IMR-90 (cell line): ENCODE measurements around the gene PCCA. TPM values are rescaled to one million over a fixed set of nuclear protein-coding genes. Genes with fewer than 3 reads are reported as not detected.
A peak's percentile ranks its signal among the peaks of the same experiment; 100 is the strongest.

Source experiments
- ATAC-seq: fragments of 200-7000 bp; cut with Tn5 transposase; 2 replicates; pipeline ENCODE4 v1.9.1; 2020; ENCODE audit warnings: low read depth, mild to moderate bottlenecking, moderate library complexity
- BruUV-seq: library from RNA; stranded (reverse); fragments of 400-500 nt; replicated peaks from 2 replicates; lab custom pipeline; 2021; lab: Mats Ljungman, UMichigan
- CTCF ChIA-PET: fragments of 300-600 bp; formaldehyde crosslinking; extraction: SDS; loops from one replicate; lab custom pipeline; 2021; ENCODE audit warnings: antibody characterized with exemption; lab: Yijun Ruan, JAX
- POLR2A ChIA-PET: fragments of 300-600 bp; sonication (Branson Sonifier 250); formaldehyde crosslinking; loops from one replicate; lab custom pipeline; 2022; ENCODE audit warnings: antibody characterized with exemption; ENCODE audit not compliant: unreplicated experiment; lab: Charles Lee
- DNase-seq: peaks from one replicate; pipeline ENCODE4 v3.0.0; 2013
- H2AFZ ChIP-seq: replicated peaks from 2 replicates; pipeline ENCODE3; 2013; ENCODE audit warnings: low read length, mild to moderate bottlenecking; ENCODE audit not compliant: poor library complexity
- H2AK5ac ChIP-seq: 2 replicates; pipeline ENCODE4 v1.6.1; 2013; ENCODE audit warnings: low read depth, low read length, inconsistent platforms
- H2AK9ac ChIP-seq: replicated peaks from 2 replicates; pipeline ENCODE3; 2013; ENCODE audit warnings: mild to moderate bottlenecking, low read depth, low read length, moderate library complexity; ENCODE audit not compliant: poor library complexity
- H2BK120ac ChIP-seq: 2 replicates; pipeline ENCODE4 v1.6.1; 2013; ENCODE audit warnings: low read depth, low read length, inconsistent platforms
- H2BK15ac ChIP-seq: 3 replicates; pipeline ENCODE4 v1.6.1; 2013; ENCODE audit warnings: low read depth, low read length, inconsistent platforms
- H2BK20ac ChIP-seq: 2 replicates; pipeline ENCODE4 v1.6.1; 2013; ENCODE audit warnings: low read depth, mild to moderate bottlenecking, inconsistent platforms, low read length, moderate library complexity
- H2BK5ac ChIP-seq: 2 replicates; pipeline ENCODE4 v1.6.1; 2013; ENCODE audit warnings: mild to moderate bottlenecking, low read depth, low read length, inconsistent platforms; ENCODE audit not compliant: poor library complexity, severe bottlenecking
- H3K14ac ChIP-seq: replicated peaks from 2 replicates; pipeline ENCODE4 v1.6.1; 2013; ENCODE audit warnings: low read depth, low read length, inconsistent platforms
- H3K18ac ChIP-seq: 2 replicates; pipeline ENCODE4 v1.6.1; 2013; ENCODE audit warnings: low read depth, low read length, control low read depth
- H3K23ac ChIP-seq: 2 replicates; pipeline ENCODE4 v1.6.1; 2013; ENCODE audit warnings: low read depth, low read length, inconsistent platforms
- H3K27ac ChIP-seq: 2 replicates; pipeline ENCODE4 v1.5.1; 2013; ENCODE audit warnings: mild to moderate bottlenecking, control low read depth, low read length; ENCODE audit not compliant: insufficient read depth
- H3K27me3 ChIP-seq: 2 replicates; pipeline ENCODE4 v1.6.1; 2013; ENCODE audit warnings: low read length; ENCODE audit not compliant: control insufficient read depth, insufficient read depth
- H3K36me3 ChIP-seq: 2 replicates; pipeline ENCODE4 v1.6.1; 2013; ENCODE audit warnings: low read length, mixed read lengths; ENCODE audit not compliant: control insufficient read depth, insufficient read depth
- H3K4ac ChIP-seq: 2 replicates; pipeline ENCODE4 v1.6.1; 2013; ENCODE audit warnings: low read depth, low read length, inconsistent platforms
- H3K4me1 ChIP-seq: 2 replicates; pipeline ENCODE4 v1.6.1; 2013; ENCODE audit warnings: low read length, mixed read lengths; ENCODE audit not compliant: control insufficient read depth, insufficient read depth
- H3K4me2 ChIP-seq: 2 replicates; pipeline ENCODE4 v1.6.1; 2013; ENCODE audit warnings: low read depth, mild to moderate bottlenecking, control low read depth, low read length, moderate library complexity
- H3K4me3 ChIP-seq: 2 replicates; pipeline ENCODE4 v1.5.1; 2013; ENCODE audit warnings: low read depth, mild to moderate bottlenecking, control low read depth, low read length, moderate library complexity; ENCODE audit not compliant: insufficient read depth
- H3K56ac ChIP-seq: 2 replicates; pipeline ENCODE4 v1.6.1; 2013; ENCODE audit warnings: low read length, inconsistent platforms; ENCODE audit not compliant: insufficient read depth; ENCODE audit errors: extremely low read depth
- H3K79me1 ChIP-seq, 2 experiments: 2 replicates each; pipeline ENCODE4 v1.6.1; 2013; ENCODE audit warnings: low read length in 2 of 2, inconsistent platforms in 1 of 2, low read depth in 1 of 2
- H3K9ac ChIP-seq: 2 replicates; pipeline ENCODE4 v1.6.1; 2013; ENCODE audit warnings: low read depth, low read length, control low read depth
- H3K9me1 ChIP-seq: 2 replicates; pipeline ENCODE4 v1.6.1; 2013; ENCODE audit warnings: low read length, inconsistent platforms; ENCODE audit not compliant: insufficient read depth
- H3K9me3 ChIP-seq: 2 replicates; pipeline ENCODE4 v1.6.1; 2013; ENCODE audit warnings: low read length; ENCODE audit not compliant: control insufficient read depth, insufficient read depth
- H4K20me1 ChIP-seq: 2 replicates; pipeline ENCODE4 v1.6.1; 2013; ENCODE audit warnings: low read length, inconsistent platforms; ENCODE audit not compliant: insufficient read depth
- H4K5ac ChIP-seq: 2 replicates; pipeline ENCODE4 v1.6.1; 2013; ENCODE audit warnings: mild to moderate bottlenecking, low read depth, low read length, control low read depth
- H4K8ac ChIP-seq, 2 experiments: 2 replicates each; pipeline ENCODE4 v1.6.1; 2013; ENCODE audit warnings: low read depth in 2 of 2, low read length in 2 of 2, control low read depth in 1 of 2, inconsistent platforms in 1 of 2
- H4K91ac ChIP-seq: 2 replicates; pipeline ENCODE4 v1.6.1; 2013; ENCODE audit warnings: low read depth, low read length, inconsistent platforms; ENCODE audit not compliant: insufficient read depth
- BHLHE40 ChIP-seq: fragments of 150-350 bp; IDR thresholded peaks from 2 replicates; pipeline ENCODE4 v1.6.1; 2016; ENCODE audit warnings: mild to moderate bottlenecking, low read depth, low read length
- CEBPB ChIP-seq: IDR thresholded peaks from 2 replicates; pipeline ENCODE4 v1.6.1; 2012; ENCODE audit warnings: low read depth, low read length, improper control_type of control experiment
- CHD1 ChIP-seq: IDR thresholded peaks from 2 replicates; pipeline ENCODE4 v1.6.1; 2012; ENCODE audit warnings: low read depth, low read length, improper control_type of control experiment
- FOS ChIP-seq: fragments of 150-350 bp; IDR thresholded peaks from 2 replicates; pipeline ENCODE4 v1.6.1; 2016; ENCODE audit warnings: low read depth, low read length
- MAFK ChIP-seq: IDR thresholded peaks from 2 replicates; pipeline ENCODE4 v1.6.1; 2012; ENCODE audit warnings: low read depth, low read length, improper control_type of control experiment
- MAZ ChIP-seq: IDR thresholded peaks from 2 replicates; pipeline ENCODE4 v1.6.1; 2012; ENCODE audit warnings: low read depth, mild to moderate bottlenecking, low read length, improper control_type of control experiment, moderate library complexity, borderline replicate concordance
- MXI1 ChIP-seq: IDR thresholded peaks from 2 replicates; pipeline ENCODE4 v1.6.1; 2012; ENCODE audit warnings: low read depth, mild to moderate bottlenecking, low read length, moderate library complexity, borderline replicate concordance
- NFE2L2 ChIP-seq: fragments of 150-350 bp; IDR thresholded peaks from 2 replicates; pipeline ENCODE4 v1.6.1; 2016; ENCODE audit warnings: low read depth, mild to moderate bottlenecking, low read length
- POLR2A ChIP-seq: IDR thresholded peaks from 2 replicates; pipeline ENCODE4 v1.6.1; 2012; ENCODE audit warnings: mild to moderate bottlenecking, low read depth, low read length
- RAD21 ChIP-seq: IDR thresholded peaks from 2 replicates; pipeline ENCODE4 v1.6.1; 2012; ENCODE audit warnings: low read length, improper control_type of control experiment
- RCOR1 ChIP-seq: IDR thresholded peaks from 2 replicates; pipeline ENCODE4 v1.6.1; 2012; ENCODE audit warnings: mild to moderate bottlenecking, low read length, improper control_type of control experiment; ENCODE audit not compliant: insufficient replicate concordance
- RFX5 ChIP-seq: IDR thresholded peaks from 2 replicates; pipeline ENCODE4 v1.8.0; 2012; ENCODE audit warnings: low read depth, mild to moderate bottlenecking, low read length, moderate library complexity
- SMC3 ChIP-seq: fragments of 150-350 bp; IDR thresholded peaks from 2 replicates; pipeline ENCODE4 v1.6.1; 2016; ENCODE audit warnings: low read depth, mild to moderate bottlenecking, antibody characterized with exemption, low read length, moderate library complexity
- WGBS, 2 experiments: methylation state at CpG; one replicate each; pipeline versions ENCODE4 v1.1.5 to v1.1.7; 2013; ENCODE audit warnings: missing lambda C conversion rate in 2 of 2; ENCODE audit not compliant: insufficient read length in 1 of 2; ENCODE audit errors: extremely low coverage in 2 of 2; 5-methylcytosine and 5-hydroxymethylcytosine counted together
- dilution Hi-C: fragments of 300-500 bp; cut with HindIII; formaldehyde crosslinking; loops from one replicate; pipeline ENCODE4 v1.14.3; 2018; ENCODE audit warnings: low sequenced_read_pairs; ENCODE audit not compliant: unreplicated experiment
- in situ Hi-C: fragments of 300-500 bp; cut with MboI; formaldehyde crosslinking; loops from 3 replicates; pipeline ENCODE4 v1.14.3; 2019; ENCODE audit warnings: low sequenced_read_pairs, inconsistent platforms, mixed read lengths
- intact Hi-C: fragments of 100-400 bp; cut with micrococcal nuclease; formaldehyde crosslinking; loops from 2 replicates; pipeline ENCODE4 v1.10.0; 2022
- polyA plus RNA-seq, 3 experiments: library from polyadenylated mRNA; depleted of rRNA; stranded (reverse); fragments of >200 nt; gene quantifications; 2 replicates each; pipeline ENCODE4 v1.2.3, GENCODE V29; 2012; ENCODE audit warnings: low replicate concordance in 1 of 3
- total RNA-seq: library from RNA; depleted of rRNA; stranded (reverse); fragments of >200 nt; gene quantifications from 2 replicates; pipeline ENCODE4 v1.2.3, GENCODE V29; 2012
- TF ChIP-seq, protein P1 (sequence below): fragments of 150-350 bp; IDR thresholded peaks from 2 replicates; pipeline ENCODE4 v1.6.1; 2017; ENCODE audit warnings: mild to moderate bottlenecking, antibody characterized with exemption, low read length, low read depth
- TF ChIP-seq, protein P2 (sequence below): conservative IDR thresholded peaks from 2 replicates; pipeline ENCODE4 v1.5.1; 2012; ENCODE audit warnings: mild to moderate bottlenecking, low read depth, low read length, improper control_type of control experiment
- TF ChIP-seq, protein P3 (sequence below): fragments of 150-350 bp; IDR thresholded peaks from 2 replicates; pipeline ENCODE4 v1.6.1; 2016; ENCODE audit warnings: low read depth, mild to moderate bottlenecking, low read length, moderate library complexity, borderline replicate concordance

The PCCA gene
- total and polyA plus RNA-seq, 2 of the 4 experiments (the other 2 are of a cell fraction), result 7.6 to 24.0 TPM

DNA sequence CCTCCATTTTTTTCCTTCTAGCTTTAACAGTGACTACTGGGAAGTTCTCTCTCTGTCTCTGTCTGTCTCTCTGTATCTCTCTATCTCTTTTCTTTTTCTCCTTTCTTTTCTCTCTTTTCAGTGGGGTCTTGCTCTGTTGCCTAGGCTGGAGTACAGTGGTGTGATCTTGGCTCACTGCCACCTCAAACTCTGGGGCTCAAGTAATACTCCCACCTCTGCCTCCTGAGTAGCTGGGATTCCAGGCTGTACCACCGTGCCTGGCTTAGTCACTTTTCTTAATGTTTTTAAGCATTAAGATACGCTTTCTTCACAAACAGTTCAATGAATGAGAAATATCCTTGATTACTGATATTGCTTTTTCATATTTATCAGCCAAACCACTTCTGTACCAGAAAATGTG is 13.1 kb downstream of the PCCA start:
- POLR2A ChIA-PET, result no interaction called here

More for the DNA sequence above, 13.1 kb downstream of the PCCA start:
- DNase-seq (no peak), ATAC-seq (no peak)
- in situ Hi-C loops, result no loop called here
- 0 out of 2 replicates have a peak overlapping the region, but pooled peaks have one; percentile 13 for H2AK5ac ChIP-seq
- H2BK20ac ChIP-seq, result no peak overlapping the region
- no peaks in the 10 kb centered on the region for H4K20me1 ChIP-seq
- TF ChIP-seq, protein P1, sequence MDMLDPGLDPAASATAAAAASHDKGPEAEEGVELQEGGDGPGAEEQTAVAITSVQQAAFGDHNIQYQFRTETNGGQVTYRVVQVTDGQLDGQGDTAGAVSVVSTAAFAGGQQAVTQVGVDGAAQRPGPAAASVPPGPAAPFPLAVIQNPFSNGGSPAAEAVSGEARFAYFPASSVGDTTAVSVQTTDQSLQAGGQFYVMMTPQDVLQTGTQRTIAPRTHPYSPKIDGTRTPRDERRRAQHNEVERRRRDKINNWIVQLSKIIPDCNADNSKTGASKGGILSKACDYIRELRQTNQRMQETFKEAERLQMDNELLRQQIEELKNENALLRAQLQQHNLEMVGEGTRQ, result no peak
- TF ChIP-seq MXI1 (no peak), CEBPB (no peak), POLR2A (no peak), FOS (no peak), SMC3 (no peak), CHD1 (no peak), MAZ (no peak), RAD21 (no peak), MAFK (no peak), NFE2L2 (no peak), RCOR1 (no peak), BHLHE40 (no peak), RFX5 (no peak)
- TF ChIP-seq, protein P2, sequence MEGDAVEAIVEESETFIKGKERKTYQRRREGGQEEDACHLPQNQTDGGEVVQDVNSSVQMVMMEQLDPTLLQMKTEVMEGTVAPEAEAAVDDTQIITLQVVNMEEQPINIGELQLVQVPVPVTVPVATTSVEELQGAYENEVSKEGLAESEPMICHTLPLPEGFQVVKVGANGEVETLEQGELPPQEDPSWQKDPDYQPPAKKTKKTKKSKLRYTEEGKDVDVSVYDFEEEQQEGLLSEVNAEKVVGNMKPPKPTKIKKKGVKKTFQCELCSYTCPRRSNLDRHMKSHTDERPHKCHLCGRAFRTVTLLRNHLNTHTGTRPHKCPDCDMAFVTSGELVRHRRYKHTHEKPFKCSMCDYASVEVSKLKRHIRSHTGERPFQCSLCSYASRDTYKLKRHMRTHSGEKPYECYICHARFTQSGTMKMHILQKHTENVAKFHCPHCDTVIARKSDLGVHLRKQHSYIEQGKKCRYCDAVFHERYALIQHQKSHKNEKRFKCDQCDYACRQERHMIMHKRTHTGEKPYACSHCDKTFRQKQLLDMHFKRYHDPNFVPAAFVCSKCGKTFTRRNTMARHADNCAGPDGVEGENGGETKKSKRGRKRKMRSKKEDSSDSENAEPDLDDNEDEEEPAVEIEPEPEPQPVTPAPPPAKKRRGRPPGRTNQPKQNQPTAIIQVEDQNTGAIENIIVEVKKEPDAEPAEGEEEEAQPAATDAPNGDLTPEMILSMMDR, result no peak
- TF ChIP-seq, protein P3, sequence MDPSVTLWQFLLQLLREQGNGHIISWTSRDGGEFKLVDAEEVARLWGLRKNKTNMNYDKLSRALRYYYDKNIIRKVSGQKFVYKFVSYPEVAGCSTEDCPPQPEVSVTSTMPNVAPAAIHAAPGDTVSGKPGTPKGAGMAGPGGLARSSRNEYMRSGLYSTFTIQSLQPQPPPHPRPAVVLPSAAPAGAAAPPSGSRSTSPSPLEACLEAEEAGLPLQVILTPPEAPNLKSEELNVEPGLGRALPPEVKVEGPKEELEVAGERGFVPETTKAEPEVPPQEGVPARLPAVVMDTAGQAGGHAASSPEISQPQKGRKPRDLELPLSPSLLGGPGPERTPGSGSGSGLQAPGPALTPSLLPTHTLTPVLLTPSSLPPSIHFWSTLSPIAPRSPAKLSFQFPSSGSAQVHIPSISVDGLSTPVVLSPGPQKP, result no peak
- H3K4me1 ChIP-seq, result peaks cover 7% of the 10 kb centered on the region
- no peak overlapping the region for H4K5ac ChIP-seq
- 0 out of 2 replicates have a peak, but pooled peaks cover 3% of the 10 kb centered on the region for H3K9me1 ChIP-seq
- H3K27me3 ChIP-seq, result no peaks in the 10 kb centered on the region
- no peak overlapping the region for H3K4ac ChIP-seq
- no peak overlapping the region for H2BK120ac ChIP-seq
- H2BK5ac ChIP-seq, result no peak overlapping the region
- peaks cover 13 to 58% of the 10 kb centered on the region in 2 experiments for H3K79me1 ChIP-seq
- BruUV-seq, result no TSS peak
- H2BK15ac ChIP-seq, result no peak overlapping the region
- peaks cover 2% of the 10 kb centered on the region; the same call in 1 of the 2 replicates for H3K36me3 ChIP-seq
- no peak overlapping the region for H4K91ac ChIP-seq
- dilution Hi-C loops, result no loop called here
- no peak overlapping the region for H4K8ac ChIP-seq
- no peak overlapping the region for H3K9ac ChIP-seq
- no peak overlapping the region for H2AK9ac ChIP-seq
- no peak overlapping the region for H3K14ac ChIP-seq
- H3K9me3 ChIP-seq, result no peaks in the 10 kb centered on the region
- H3K27ac ChIP-seq, result no peak overlapping the region
- H3K4me3 ChIP-seq, result no peak overlapping the region
- H3K18ac ChIP-seq, result no peak overlapping the region
- intact Hi-C loops, result no loop called here
- H3K23ac ChIP-seq, result no peak overlapping the region
- no peak overlapping the region for H2AFZ ChIP-seq
- no peak overlapping the region for H3K4me2 ChIP-seq
- CTCF ChIA-PET, result no interaction called here
- no CpG with 5 or more reads among the region's 2 CpGs for WGBS, 2 experiments
- no peak overlapping the region for H3K56ac ChIP-seq
